HG02610 (cell line): Measurements from ENCODE around the gene ZNF470.

Source experiments
- ATAC-seq: cut with Tn5 transposase; IDR thresholded peaks from one replicate; pipeline ENCODE4 v1.9.1; 2021; ENCODE audit warnings: mild to moderate bottlenecking, moderate library complexity; ENCODE audit not compliant: unreplicated experiment

The ZNF470 gene

DNA sequence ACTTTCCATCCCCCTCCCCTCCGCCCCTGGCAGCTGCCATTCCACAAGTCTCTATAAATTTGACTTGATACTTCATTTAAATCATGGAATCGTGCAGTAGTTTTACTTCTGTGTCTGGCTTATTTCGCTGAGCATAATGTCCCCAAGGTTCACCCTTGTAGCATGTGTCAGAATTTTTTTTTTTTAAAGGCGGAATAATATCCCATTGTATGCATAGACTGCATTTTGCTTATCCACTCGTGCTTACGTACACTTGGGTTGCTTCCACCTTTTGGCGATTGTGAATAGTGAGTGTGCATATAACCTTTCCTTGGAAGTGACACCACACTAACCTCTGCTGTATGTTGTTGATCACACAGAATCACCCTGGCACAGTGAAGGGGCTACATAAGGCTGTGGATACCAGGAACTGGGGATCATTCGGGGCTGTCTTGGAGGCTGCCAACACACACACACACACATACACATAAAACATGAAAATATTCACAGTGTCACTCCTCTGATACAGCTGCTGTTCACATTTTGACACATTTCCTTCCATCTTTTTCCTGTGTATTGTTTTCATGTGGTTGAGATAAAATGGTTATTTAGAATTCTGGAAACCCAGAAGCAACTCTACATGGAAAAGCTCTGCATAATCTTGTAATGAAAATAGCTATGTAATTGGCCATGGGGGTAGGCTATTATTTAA lies 41.2 kb downstream of the ZNF470 start:
- ATAC-seq = no peak

DNA sequence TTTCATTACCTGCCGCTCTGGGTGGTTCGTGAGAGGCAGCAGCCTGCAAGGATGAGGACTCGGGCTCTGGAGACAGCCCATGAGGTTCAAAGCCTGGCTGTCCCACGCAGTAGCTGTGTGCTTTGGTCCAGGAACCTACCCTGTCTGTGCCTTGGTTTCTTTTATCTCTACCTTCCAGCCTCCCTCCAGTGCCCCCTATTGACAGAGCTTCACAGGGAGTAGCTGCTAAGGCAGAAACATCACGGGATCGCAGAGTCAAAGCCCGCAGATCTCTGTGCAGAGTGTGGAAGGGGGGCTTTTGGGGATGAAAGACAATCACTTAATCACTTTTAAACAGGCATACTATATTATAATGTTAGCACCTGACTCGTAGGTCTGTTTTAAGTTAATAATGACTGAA lies 44.0 kb downstream of the ZNF470 start:
- no peak for ATAC-seq

DNA sequence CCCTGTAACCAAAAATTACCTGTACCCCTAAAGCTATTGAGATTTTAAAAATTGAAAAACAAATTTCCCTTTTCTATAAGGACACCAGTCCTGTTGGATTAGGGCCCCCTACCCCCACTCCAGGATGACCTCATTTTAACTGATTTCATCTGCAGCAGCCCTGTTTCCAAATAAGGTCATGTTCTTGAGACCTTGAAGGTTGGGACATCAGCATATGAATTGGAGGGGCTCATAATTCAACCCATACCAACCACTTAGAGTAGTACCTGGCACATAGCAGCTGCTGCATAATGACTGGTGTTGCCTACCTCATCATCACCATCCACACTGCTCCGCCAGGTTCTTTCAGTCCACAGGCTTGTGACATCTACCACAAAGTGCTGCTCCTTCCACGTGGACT lies 45.5 kb downstream of the ZNF470 start:
- ATAC-seq = no peak

DNA sequence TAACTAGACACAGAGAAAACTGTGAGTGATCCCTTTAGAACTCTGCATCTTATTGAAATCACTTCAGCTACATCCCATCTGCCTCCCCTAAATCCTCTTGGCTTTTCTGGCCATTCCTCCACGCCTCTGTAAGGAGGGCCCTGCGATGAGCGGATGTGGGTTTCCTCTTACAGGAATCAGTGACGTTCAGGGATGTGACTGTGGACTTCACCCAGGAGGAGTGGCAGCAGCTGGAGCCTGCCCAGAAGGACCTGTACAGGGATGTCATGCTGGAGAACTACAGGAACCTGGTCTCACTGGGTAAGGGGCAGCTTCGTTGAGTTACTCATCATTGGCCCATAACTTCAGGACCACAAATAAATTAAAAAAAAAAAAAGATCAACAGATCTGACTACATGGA lies 46.4 kb downstream of the ZNF470 start:
- ATAC-seq = no peak

DNA sequence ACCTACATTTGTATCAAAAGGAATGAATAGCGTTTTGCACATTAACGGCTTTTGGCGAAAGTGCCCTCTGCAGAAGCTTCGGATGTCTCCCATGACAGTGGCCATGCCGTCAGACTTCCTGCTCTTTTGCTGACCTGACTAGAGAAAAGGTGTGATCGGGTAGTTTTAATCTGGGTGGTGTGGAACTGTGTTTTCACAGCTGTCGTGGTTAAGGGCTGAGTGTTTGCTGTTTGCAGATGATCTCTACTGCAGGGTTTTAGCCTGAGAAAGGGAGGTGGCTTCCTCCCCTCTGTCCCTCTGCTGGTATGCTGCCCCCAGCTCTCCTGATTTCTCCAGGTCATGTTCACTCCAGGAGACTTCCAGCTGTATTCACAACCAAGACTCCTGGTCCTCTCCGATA lies 50.3 kb downstream of the ZNF470 start:
- no peak for ATAC-seq

DNA sequence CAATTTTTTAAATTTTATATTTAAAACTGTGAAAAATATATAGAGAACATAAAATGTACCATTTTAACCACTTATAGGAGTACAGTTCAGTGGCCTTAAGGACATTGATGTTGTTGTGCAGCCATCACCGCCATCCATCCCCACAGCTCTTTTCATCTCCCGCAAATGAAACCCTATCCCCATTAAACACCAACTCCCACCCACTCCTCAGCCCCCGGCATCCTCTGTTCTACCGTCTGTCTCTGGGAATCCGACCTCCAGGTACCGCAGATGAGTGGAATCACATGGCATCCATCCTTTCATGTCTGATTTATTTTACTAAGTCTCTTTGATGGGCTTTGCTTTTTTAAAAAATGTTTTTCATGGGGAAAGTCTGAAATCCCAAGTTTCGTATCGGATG lies 51.9 kb downstream of the ZNF470 start:
- ATAC-seq = no peak

DNA sequence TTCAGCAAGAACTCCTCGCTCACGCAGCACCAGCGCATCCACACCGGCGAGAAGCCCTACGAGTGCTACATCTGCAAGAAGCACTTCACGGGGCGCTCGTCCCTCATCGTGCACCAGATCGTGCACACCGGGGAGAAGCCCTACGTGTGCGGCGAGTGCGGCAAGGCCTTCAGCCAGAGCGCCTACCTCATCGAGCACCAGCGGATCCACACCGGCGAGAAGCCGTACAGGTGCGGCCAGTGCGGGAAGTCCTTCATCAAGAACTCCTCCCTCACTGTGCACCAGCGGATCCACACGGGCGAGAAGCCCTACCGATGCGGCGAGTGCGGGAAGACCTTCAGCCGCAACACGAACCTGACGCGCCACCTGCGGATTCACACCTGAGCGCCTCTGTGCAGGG lies 55.1 kb downstream of the ZNF470 start:
- ATAC-seq = no peak

DNA sequence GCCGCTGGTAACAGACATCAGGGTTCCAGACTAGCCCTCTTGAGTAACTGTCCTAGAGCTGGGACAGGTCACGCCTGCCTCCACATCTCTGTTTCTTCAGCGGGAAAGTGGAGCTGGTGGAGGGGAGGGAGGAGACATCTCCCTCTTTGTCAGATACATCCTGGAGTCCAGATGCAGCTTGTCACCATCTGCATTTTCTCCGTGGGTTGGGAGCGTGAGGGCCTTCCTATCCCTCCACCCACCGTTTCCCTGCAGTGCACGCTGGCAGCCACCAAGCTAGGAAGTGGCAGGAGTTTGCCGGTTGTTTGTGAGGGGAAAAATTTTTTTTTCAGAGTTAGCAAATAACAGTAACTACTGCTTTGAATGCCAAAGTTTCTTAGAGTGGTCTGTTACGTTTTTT lies 55.7 kb downstream of the ZNF470 start:
- ATAC-seq = no peak

DNA sequence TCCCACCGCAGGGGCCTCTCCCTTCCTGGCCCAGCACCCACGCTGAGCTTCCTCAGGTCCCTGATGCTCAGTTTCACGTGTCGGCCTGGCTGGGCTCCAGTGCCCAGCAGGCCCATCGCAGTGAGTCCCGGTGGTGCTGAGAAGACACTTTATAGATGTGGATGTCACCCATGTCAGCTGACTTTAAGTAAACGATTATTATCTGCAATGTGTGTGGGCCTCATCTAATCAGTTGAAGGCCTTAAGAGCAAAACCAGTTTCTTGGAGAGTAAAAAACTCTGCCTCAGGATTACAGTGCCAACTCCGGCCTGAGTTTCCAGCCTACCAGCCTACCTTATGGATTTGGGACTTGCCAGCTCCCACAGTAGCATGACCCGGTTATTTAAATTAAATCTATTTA lies 58.4 kb downstream of the ZNF470 start:
- ATAC-seq = no peak

DNA sequence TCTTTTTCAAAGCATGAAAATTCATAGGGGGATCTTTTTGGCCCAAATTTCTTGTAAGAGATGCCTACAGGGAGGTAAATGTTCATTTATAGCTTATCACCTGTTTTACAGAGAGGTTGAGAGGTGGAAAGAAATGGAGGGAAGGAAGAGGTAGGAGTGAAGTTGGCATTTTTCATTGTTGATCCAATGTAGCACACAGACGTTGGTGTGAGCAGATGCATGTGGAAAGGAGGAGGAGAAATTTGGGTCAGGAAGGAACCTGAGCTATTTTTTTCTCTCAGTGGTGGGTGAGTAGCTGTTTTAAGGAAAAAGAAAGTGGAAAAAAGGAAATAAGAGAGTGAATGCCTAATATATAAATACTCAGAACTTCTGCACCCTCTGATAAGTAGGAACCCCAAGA lies 65.8 kb downstream of the ZNF470 start:
- ATAC-seq = no peak

DNA sequence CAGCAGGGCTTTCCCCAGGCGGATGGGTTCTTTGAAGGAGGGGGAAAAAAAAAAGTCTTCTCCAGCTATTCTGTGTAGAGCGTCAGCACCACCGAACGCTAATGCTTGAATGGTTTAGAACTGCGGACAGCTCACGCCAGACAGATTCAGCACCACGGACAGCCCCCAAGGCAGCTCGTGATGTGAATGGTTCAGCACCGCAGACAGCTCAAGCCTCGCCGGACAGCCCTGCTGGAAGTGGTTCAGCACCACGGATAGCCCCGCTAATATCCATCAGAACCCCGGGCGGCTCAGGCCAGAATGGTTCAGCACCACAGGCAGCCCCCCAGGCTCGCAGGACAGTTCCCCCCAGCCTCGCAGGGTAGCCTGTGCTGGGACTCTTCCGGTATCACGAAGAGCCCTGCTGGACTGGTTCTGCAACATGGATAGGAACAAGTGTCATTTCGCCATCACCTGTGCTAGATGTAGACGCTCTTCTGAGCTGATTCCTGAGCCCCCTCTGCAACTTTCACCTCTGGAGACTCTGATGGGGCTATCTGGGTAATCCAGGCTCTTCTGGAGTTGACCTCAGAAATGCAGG lies 70.8 kb downstream of the ZNF470 start:
- no peak for ATAC-seq
